Central memory CD4-positive, alpha-beta T cell (primary cell): ENCODE results near the gene SELENOW.
A peak's percentile ranks its signal among the peaks of the same experiment; 100 is the strongest.
"Not testable (repeated sequence)": the region's sequence is repeated elsewhere in the genome, so short reads cannot be mapped to it uniquely, and the experiment has no call there.

Experiments used
- DNase-seq: peaks from one replicate; pipeline ENCODE4 v3.0.0; 2022

The SELENOW gene

GRCh38 chr19:47756953-47757608, 21.4 kb upstream of the SELENOW start:
- DNase-seq = no peak

- DNase-seq = no peak
Measured at GRCh38 chr19:47757617-47758442, 20.7 kb upstream of the SELENOW start.

GRCh38 chr19:47758443-47758804, 20.1 kb upstream of the SELENOW start:
- no peak for DNase-seq

- no peak for DNase-seq
Measured at GRCh38 chr19:47760632-47760999, 17.9 kb upstream of the SELENOW start.

- no peak for DNase-seq
Measured at GRCh38 chr19:47761566-47761965, 16.9 kb upstream of the SELENOW start.

GRCh38 chr19:47762151-47762550, 16.4 kb upstream of the SELENOW start:
- no peak for DNase-seq

- DNase-seq = no peak
Measured at GRCh38 chr19:47762615-47763308, 15.7 kb upstream of the SELENOW start.

GRCh38 chr19:47764705-47765104, 13.8 kb upstream of the SELENOW start:
- not testable (repeated sequence) for DNase-seq

- DNase-seq = peak; percentile 20
Measured at GRCh38 chr19:47765523-47766358, 12.8 kb upstream of the SELENOW start.

- DNase-seq = no peak
Measured at GRCh38 chr19:47766359-47766620, 12.2 kb upstream of the SELENOW start.

GRCh38 chr19:47766670-47767069, 11.8 kb upstream of the SELENOW start:
- no peak for DNase-seq

- no peak for DNase-seq
Measured at GRCh38 chr19:47767349-47767748, 11.2 kb upstream of the SELENOW start.

- DNase-seq = no peak
Measured at GRCh38 chr19:47768604-47769003, 9.9 kb upstream of the SELENOW start.

- no peak for DNase-seq
Measured at GRCh38 chr19:47769534-47769933, 9.0 kb upstream of the SELENOW start.

GRCh38 chr19:47771291-47771690, 7.2 kb upstream of the SELENOW start:
- DNase-seq = not testable (repeated sequence)

- no peak for DNase-seq
Measured at GRCh38 chr19:47776568-47776967, 1.9 kb upstream of the SELENOW start.

- not testable (repeated sequence) for DNase-seq
Measured at GRCh38 chr19:47777245-47778048, 1.1 kb upstream of the SELENOW start.

GRCh38 chr19:47778954-47779351, 450 bp downstream of the SELENOW start:
- no peak for DNase-seq

GRCh38 chr19:47779524-47780214, 1.2 kb downstream of the SELENOW start:
- DNase-seq = no peak

GRCh38 chr19:47780215-47780551, 1.7 kb downstream of the SELENOW start:
- no peak for DNase-seq

- no peak for DNase-seq
Measured at GRCh38 chr19:47781590-47782262, 3.2 kb downstream of the SELENOW start.
